Measurements from ENCODE around the gene DCP1A.

GRCh38 chr3:53258600-53259426 is 88.5 kb downstream of the DCP1A start:
- TF ChIP-seq, protein P1, sequence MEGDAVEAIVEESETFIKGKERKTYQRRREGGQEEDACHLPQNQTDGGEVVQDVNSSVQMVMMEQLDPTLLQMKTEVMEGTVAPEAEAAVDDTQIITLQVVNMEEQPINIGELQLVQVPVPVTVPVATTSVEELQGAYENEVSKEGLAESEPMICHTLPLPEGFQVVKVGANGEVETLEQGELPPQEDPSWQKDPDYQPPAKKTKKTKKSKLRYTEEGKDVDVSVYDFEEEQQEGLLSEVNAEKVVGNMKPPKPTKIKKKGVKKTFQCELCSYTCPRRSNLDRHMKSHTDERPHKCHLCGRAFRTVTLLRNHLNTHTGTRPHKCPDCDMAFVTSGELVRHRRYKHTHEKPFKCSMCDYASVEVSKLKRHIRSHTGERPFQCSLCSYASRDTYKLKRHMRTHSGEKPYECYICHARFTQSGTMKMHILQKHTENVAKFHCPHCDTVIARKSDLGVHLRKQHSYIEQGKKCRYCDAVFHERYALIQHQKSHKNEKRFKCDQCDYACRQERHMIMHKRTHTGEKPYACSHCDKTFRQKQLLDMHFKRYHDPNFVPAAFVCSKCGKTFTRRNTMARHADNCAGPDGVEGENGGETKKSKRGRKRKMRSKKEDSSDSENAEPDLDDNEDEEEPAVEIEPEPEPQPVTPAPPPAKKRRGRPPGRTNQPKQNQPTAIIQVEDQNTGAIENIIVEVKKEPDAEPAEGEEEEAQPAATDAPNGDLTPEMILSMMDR (IDR thresholded peaks at IDR 0.05), result no peak
- TF ChIP-seq POLR2A (IDR thresholded peaks at IDR 0.05), result no peak
